T follicular helper cell (primary cell): Measurements from ENCODE around the gene DGKQ.

Experiments
- DNase-seq: peaks from one replicate; pipeline ENCODE4 v3.0.0-alpha.2; 2020; ENCODE audit warnings: low read depth
- total RNA-seq, 2 experiments: gene quantifications; one replicate each; lab custom pipeline; 2026; lab: John Stamatoyannopoulos, UW

Gene DGKQ, protein sequence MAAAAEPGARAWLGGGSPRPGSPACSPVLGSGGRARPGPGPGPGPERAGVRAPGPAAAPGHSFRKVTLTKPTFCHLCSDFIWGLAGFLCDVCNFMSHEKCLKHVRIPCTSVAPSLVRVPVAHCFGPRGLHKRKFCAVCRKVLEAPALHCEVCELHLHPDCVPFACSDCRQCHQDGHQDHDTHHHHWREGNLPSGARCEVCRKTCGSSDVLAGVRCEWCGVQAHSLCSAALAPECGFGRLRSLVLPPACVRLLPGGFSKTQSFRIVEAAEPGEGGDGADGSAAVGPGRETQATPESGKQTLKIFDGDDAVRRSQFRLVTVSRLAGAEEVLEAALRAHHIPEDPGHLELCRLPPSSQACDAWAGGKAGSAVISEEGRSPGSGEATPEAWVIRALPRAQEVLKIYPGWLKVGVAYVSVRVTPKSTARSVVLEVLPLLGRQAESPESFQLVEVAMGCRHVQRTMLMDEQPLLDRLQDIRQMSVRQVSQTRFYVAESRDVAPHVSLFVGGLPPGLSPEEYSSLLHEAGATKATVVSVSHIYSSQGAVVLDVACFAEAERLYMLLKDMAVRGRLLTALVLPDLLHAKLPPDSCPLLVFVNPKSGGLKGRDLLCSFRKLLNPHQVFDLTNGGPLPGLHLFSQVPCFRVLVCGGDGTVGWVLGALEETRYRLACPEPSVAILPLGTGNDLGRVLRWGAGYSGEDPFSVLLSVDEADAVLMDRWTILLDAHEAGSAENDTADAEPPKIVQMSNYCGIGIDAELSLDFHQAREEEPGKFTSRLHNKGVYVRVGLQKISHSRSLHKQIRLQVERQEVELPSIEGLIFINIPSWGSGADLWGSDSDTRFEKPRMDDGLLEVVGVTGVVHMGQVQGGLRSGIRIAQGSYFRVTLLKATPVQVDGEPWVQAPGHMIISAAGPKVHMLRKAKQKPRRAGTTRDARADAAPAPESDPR
- 35.1 to 89.7 reads per million in 2 experiments for total RNA-seq

DNA sequence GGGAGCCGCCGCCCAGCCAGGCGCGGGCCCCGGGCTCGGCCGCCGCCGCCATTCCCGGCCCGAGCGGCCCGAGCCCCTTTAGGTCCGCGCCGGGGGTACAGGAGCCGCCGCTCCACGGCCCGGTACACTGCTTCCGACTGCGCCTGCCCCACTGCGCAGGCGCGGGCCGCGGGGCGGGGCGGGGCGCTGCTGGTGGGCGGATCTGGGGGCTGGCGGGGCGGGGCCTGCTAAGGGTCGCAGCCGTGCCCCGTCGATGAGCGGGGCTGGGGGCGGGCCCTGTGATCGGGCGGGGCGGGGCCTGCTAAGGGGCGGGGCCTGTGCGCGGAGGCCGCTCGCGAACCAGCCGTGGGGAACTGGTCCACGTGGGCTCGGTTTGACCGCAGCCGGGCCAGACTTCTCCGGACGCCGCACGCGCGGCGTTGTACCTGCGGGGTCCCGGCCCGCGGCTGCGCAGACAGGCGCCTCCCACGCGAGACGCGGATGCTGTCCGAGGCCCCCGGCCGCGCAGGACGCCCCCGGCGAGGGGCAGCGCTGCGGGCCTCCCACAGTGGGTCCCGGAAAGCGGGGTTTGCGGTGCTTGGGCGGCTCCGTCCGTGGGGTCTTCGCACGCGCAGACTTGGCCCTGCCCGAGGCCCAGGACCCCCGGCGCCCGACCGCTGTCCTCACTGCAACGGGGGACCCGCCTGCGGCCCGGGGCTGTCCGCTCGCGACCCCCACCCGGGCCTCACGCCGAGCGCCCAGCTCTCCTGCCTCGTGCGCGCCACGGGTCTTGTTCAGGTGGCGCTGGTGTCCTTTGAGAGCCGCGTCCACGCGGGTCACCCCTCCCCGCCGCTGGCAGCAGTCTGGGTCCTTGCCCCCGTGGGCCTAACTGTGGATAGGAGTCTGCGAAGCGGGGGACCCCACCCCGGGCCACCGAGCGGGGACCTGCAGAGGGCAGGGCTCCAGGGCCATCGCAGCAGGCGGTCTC lies at the start of gene DGKQ:
Gene DGKQ (minus strand): TSS at position 139 of the 967 bp plus-strand sequence. CDS start 87 bp downstream, at position 52.
- DNase-seq: peak; percentile 84

DNA sequence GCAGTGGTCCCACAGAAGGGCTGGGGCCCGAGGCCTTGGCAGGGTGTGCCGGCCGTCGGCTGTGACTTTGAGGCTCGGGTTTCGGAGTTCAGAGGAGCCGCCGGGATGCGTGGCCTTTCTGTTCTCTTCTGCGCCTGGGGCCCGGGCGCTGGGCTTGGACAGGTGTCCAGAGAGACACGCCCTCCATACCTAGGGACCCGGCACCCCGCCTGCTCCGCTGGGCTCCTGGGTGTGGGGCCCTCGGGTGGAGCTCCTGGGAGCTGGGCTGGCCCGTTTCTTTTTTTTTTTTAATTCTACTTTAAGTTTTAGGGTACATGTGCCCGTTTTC lies 49.3 kb upstream of the DGKQ start:
- DNase-seq: no peak

DNA sequence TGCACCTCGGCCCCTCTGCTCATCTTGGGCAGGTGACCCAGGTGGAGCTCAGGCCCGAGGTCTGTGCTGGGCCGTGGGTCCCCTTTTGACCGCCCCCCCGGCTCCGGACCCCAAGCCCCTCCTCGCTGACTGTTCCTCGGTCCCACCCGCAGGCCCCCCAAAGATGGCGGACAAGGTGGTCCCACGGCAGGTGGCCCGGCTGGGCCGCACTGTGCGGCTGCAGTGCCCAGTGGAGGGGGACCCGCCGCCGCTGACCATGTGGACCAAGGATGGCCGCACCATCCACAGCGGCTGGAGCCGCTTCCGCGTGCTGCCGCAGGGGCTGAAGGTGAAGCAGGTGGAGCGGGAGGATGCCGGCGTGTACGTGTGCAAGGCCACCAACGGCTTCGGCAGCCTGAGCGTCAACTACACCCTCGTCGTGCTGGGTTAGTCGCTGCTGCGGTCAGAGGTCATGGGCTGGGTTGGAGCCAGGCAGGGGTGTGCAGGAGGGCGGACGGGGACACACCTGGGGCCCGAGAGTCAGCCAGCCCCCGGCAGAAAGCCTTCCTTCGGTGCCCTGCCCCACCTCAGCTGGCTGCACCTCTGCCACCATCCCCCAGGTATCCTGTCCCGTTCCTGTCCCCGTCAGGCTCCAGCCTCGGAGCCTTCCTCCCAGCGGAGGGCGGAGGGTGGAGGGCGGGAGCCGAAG lies 48.8 kb upstream of the DGKQ start:
- DNase-seq: no peak

DNA sequence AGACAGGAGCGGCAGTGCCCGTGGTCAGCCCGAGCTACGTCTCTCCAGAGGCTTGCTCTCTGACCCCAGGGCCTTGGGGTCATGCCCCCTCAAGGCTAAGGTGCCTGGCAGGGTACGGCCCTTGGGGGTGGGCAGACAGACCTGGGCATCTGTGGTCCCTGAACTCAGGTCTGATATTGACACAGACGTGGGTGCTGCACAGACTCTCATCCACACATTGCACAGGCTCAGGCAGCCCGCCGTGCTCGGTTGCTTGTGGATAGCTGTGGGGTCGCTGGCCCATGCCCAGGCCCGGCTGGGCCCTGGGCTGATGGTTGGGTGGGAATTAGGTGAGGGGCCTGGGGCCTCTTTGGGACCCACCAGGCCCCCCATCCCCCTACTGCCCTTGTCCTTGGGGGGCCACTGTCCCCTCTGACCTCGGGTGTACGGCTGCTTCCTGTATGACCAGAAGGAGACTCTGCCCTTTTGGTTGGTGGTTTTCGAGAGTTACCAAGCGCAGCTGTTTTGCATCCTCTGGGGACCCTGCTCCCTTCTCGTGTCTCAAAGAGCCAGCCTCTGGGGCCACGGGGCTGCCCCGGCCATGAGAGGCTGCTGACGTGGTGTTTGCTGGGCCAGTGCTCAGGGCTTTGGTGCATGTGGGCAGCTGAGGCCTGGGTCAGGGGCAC lies 48.1 kb upstream of the DGKQ start:
- no peak for DNase-seq

DNA sequence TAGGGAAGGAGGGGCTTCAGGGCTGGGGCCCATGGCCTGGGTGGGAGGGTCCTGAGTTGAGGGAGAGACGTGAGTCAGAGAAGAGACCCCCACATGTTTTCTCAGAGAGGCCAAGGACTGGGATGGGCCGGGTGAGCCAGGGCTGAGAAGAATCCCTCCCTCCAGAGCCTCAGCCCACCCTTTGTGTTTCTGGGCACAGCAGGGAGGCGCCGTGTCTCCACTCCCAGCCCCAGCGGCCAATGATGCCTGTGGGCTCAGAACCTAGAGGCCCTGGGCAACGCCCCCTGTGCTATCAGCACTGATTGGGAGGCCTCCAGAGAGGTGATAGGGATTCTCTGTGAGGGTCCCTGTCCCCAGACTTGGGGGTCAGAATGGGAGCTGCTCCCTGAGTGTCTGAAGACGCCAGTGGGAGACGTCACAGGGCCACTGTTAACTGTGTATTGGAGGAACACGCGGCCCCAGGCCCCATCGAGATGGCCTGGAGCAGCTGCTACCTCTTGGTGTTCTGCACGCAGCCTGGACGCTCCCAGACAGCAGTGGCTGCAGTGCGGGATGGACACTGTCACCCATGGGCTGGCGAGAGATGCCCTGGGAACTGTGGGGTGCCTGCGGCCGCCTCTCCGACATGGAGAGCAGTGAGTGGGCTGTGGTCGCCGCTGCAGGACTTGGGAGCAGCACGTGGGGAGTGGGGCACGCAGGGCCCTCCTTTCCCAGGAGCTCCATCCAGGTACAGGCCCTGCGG lies 46.5 kb upstream of the DGKQ start:
- no peak for DNase-seq

DNA sequence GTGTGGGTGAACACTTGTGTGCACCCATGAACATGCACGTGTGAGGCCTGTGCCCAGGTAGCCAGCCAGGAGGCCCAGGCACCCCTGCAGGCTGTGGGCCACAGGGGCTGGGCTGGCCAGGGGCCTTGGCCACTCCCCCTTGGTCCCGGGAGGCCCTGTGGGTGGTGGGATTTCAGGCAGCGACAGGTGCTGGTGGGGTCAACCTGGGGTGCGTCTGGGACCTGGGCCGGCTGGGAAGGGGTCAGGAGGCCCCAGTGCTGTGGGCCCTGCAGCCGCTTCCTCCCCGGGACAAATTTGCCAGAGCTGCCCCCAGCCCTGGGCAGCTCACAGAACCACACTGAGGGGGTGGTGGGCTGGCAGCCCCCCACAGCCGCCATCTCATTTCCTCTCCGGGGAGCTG lies 46.0 kb upstream of the DGKQ start:
- no peak for DNase-seq

DNA sequence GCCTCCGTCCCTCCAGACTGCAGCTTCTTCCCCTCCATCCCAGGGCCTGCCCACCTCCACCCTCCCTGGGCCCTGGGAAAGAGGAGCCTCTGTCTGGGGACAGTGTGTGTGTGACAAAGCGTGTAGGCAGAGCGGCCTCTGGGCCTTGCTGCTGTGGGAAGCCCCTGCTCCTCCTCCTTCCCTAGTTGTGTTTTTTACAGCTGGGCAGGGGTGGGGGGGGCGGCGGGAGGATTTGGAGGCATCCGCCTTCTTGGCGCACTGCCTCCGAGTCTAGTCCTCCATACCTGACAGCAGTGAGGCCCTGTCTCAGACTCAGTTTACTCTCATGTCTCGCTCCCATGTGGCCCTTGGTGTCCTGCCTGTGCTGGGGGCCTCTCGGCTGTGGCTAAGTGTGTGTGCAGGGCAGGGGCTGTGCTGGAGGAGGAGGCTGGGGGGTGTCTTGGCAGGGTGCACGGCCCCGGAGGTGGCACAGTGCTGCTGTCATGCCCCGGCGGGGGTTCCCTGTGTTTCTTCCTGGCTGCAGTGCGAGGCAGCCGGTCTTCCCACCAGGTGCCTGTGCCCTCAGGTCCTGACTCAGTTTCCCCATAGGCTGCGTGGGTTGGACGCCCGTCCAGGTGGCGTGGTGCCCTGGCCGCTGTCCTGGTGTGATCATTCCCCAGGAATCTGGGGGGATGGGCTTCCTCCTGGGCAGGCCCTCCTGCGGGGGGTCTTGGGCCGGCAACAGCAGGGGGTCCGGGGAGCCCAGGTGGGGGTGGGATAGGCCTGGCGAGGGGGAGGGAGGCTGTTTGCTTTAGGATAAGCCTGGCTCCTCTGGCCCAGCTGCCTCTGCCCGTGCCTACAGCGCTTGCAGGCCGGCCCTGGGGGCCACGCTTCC lies 45.0 kb upstream of the DGKQ start:
- no peak for DNase-seq

DNA sequence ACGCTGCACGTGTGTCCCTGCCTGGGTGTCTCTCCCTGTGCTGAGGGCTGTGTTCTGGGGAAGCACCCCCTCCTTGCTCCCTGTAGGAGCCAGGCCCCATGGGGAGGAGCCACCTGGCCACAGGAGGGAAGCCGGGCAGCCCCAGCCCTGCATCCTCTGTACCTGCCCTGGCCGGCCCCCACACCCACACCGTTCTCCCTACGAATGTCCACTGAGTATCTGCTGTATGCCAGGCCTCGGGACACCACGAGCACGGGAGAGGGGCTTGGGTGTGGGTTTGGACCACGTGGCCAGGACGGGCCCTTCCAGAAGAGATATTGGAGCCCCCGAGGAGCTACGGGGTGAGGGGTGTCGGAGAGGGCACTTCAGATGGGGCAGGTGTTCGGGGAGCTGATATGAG lies 44.3 kb upstream of the DGKQ start:
- no peak for DNase-seq

DNA sequence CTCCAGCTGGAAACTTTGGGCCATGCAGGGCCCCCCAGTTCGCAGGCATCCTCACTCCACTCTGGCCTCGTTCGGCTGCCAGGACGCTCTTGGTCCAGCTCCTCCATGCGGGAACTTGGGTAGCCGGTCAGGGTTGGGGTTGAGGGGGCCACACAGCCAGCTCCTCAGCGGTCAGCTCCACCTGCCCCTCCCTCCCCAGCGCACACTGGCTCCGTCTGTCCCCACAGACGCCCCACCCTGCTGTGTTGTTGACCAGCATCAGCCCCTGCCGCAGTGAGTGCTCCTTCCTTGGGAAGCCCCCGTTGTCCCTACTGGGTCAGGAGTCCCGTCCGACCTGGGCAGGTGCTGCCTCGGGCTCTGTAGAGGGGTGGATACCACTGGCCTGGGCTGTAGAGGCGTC lies 43.8 kb upstream of the DGKQ start:
- no peak for DNase-seq

DNA sequence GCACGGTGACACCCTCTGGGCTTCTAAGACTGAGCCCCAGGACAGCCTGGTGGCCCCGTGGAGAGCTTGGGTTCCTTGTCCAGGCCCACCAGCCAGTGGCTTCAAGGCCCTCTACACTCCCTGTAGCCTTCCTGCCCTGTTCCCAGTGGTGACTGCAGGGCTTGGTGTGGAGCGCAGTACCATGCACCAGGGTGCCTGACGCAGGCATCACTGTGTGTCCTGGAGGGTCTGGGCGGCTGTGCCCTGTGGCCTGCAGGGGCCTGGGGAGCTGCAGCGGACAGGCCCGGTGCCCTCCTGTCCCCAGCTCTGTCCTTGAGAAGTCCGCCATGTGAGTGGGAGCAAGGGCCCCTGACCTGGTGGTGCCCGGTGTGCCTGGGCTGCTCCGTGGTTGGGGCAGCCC lies 42.4 kb upstream of the DGKQ start:
- DNase-seq: no peak

DNA sequence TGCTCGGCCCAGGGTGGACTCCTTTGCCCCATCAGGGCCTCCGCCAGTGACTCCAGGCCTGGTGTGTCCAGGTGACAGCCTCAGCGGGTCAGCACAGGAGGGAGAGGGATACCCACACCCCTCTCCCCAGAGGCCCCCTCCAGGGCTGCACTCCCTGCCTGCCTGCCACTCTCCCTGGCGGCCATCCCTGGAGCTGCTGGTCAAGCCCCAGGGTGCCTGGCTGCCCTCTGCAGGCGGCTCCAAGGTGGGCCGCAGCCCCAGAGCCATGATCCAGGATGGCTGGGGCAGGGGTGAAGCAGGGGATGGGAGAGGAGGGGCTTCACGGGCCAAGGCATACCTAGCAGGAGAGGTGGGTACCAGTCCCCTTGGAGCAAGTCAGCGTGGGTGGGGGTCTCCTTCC lies 41.8 kb upstream of the DGKQ start:
- no peak for DNase-seq

DNA sequence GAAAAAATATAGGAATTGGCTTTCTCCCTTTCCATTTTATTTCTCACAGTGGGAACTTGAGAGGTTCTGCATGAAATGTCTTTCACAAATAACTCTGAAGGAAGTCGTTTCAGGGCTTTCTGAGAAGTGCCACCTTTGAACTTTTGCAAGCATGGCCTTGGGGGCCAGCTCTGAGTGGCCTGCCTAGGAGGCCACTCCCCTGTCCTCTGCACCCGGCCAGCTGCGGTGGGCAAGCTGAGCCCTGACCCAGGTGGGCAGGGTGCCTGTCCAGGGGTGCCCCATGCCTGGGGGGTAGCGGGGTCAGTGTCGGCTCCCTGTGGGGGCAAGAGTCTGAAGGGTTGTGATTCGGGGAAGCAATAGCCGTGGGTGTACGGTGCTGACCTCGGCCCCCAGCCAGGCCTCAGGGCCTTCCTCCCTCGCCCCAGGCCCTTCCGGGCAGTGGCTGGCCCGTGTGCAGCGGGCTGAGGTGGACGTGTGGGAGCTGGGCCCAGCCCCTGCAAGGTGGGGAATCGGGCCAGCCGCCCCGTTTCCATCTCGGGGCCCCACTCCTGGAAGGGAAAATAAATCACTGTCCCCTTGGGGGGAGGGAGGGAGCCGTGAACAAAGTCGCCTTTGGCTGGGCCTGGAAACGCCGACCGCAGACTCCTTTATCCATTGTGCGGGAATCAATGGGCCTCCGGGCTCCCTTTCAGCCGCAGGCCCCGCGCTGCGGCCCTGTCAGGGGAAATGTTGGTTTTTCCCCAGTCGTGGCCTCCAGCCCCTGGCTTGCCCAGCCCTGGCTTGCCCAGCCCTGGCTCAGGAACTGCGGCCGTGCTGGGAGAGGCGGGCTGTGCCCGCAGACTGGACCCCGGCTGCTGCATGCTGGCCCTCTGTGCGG lies 41.2 kb upstream of the DGKQ start:
- DNase-seq: no peak

DNA sequence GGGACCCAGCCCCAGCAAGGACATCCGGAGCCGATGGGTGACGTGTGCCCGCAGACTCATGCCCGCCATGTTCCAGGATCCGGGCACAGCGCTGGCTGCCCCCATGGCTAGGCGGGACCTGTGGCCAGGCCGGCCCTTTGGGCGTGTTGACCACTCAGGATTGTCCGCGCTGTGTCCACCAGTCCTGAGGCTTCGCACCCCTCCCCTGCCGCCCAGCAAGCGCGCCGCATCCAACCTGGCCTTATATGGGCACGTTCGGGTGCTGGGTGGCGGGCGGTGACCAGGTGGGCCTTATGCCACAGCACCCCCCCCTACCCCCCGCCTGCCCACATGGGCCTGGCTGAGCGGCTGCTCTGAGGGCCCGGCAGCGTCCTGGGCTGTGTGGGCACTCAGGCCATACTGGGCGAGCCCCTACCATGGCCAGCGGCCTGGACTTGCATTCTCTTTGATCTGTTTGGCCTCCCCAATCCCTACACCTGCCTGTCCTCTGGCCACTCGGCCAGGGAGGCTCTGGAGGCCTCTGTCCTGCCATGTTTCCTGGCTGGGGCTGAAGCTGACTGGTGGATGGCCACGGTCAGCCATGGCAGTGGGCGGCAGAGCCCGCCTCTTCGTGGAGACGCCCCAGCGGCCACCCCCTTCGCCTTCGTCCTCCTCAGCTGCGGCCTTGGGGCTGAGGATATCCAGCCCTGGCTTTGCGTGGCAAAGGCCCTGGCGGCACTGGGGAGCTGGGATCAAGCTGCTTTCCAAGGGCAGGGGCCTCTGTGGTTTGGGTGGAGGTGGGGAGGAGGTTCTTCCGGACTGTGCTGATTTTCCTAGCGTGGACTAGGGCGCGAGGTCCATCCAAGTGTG lies 40.1 kb upstream of the DGKQ start:
- no peak for DNase-seq

DNA sequence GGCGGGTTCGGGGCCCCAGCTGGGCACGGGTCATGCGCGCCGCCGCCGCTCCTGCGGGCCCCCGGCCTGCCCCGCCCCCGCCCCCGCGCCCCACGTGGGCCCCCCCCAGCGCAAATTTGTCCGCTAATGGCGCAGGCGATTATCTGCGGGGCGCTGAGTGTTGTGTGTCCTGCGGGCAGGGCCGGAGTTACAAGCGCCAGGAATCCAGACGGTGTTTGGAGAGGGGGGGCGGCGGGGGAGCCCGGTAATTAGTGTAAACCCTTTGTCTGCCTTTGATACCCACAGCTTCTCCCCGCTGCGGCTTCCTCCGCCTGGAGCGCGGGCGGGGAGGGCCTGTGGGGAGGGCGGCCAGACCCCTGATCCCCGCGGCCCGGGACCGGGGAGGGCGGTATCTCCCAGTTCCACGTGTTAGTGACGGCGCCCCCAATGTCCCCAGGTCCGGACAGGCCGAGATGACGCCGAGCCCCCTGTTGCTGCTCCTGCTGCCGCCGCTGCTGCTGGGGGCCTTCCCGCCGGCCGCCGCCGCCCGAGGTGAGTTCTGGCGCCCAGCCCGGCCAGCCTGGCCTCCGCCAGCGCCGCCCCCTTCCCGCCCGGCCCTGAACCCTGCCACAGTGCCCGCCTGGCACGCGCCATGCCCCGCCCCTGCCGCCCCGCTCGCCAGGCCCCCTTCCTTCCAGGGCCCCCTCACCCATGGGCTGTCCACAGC lies 38.8 kb upstream of the DGKQ start:
- peak; percentile 37 for DNase-seq

DNA sequence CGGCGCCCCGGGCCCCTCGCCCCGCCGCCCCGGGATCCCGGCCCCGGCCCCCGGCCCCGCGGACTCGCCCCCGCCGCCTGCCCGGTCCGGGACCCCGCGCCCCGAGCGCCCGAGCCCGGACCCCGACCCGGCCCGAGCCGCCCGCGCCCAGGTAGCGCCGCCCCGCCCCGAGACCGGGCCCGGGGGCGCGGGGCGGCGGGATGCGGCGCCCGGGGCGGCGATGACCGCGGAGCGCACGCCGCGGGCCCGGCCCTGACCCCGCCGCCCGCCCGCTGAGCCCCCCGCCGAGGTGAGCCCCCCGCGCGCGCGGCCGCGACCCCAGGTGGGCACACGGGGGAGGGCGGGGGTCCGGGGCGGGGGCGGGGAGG lies 38.3 kb upstream of the DGKQ start:
- DNase-seq: no peak

DNA sequence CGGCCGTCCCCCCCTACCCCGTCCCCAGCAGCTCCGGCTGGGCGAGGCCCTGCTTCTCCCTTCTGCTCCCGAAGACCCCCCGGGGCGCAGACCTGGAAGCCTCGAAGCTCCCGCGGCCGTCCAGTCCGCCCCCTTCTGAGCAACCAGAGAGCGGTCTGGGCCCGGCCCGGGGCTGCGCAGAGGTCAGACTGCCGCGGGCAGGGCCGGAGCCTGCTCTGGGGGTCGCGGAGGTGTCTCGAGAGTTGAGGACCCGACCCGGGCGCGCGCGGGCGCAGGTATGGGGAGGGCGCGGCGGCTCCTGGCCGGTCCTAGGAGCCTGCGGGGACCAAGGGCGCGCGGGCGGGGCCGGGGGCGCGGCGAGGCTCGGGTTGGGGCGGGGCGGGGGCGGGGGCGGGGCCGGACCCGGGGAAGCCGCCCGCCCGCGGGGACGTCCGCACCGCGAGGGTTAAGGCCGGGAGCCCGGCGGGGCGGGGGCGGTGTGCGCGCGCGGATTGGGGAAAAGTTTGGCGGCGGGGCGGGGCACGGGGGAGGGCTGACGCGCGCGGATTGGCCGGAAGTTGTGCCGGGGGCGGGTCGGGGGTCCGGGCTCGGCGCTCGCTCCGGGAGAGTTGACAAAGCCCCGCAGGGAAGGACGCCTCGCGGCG lies 37.8 kb upstream of the DGKQ start, which contains the start of gene FGFRL1:
Gene FGFRL1 (plus strand): TSS at position 605 of the 644 bp plus-strand sequence. CDS start 860 bp downstream, outside the sequence.
- peak; percentile 87 for DNase-seq
